Panc1 (cell line): ENCODE measurements around the gene KCNN3. TPM values are rescaled to one million over a fixed set of nuclear protein-coding genes. Genes with fewer than 3 reads are reported as not detected.
"Not testable (repeated sequence)": the region's sequence is repeated elsewhere in the genome, so short reads cannot be mapped to it uniquely, and the experiment has no call there.

Experiments
- ATAC-seq: fragments of 200-7000 bp; cut with Tn5 transposase; 2 replicates; pipeline ENCODE4 v1.9.1; 2020; ENCODE audit warnings: mild to moderate bottlenecking, moderate library complexity
- BruUV-seq: library from RNA; stranded (reverse); fragments of 400-500 nt; replicated peaks from 2 replicates; lab custom pipeline; 2021; lab: Mats Ljungman, UMichigan
- CTCF ChIA-PET: fragments of 300-600 bp; sonication (Branson Sonifier 250); formaldehyde crosslinking; loops from one replicate; lab custom pipeline; 2022; ENCODE audit warnings: antibody characterized with exemption; lab: Charles Lee
- POLR2A ChIA-PET: fragments of 300-600 bp; sonication (Branson Sonifier 250); formaldehyde crosslinking; loops from one replicate; lab custom pipeline; 2022; ENCODE audit warnings: antibody characterized with exemption; lab: Charles Lee
- DNase-seq: peaks from one replicate; pipeline ENCODE4 v3.0.0-alpha.2; 2010; ENCODE audit warnings: low read depth, low spot score
- H3K27ac ChIP-seq: 2 replicates; pipeline ENCODE4 v1.5.1; 2011; ENCODE audit warnings: mild to moderate bottlenecking, low read length, inconsistent platforms
- H3K27me3 ChIP-seq: fragments of 200-500 bp; sonication (Bioruptor generic); 2 replicates; pipeline ENCODE4 v1.6.0; 2014; ENCODE audit warnings: low read length, inconsistent platforms; ENCODE audit not compliant: control insufficient read depth, insufficient read depth
- H3K36me3 ChIP-seq: fragments of 200-500 bp; sonication (Bioruptor generic); 2 replicates; pipeline ENCODE4 v1.5.1; 2014; ENCODE audit warnings: inconsistent platforms, mild to moderate bottlenecking, low read length, moderate library complexity; ENCODE audit not compliant: control insufficient read depth, insufficient read depth
- H3K4me1 ChIP-seq: 2 replicates; pipeline ENCODE4 v1.5.1; 2011; ENCODE audit warnings: inconsistent platforms, mild to moderate bottlenecking, low read length, moderate library complexity; ENCODE audit not compliant: control insufficient read depth, insufficient read depth
- H3K4me3 ChIP-seq, 2 experiments: 2 replicates each; pipeline ENCODE4 v1.5.1; 2011 to 2012; ENCODE audit warnings: low read depth in 2 of 2, low read length in 2 of 2, mild to moderate bottlenecking in 2 of 2, inconsistent platforms in 1 of 2, moderate library complexity in 1 of 2
- H3K9me3 ChIP-seq: fragments of 200-500 bp; sonication (Bioruptor generic); 2 replicates; pipeline ENCODE4 v1.5.1; 2014; ENCODE audit warnings: low read depth, mild to moderate bottlenecking, inconsistent platforms, low read length, moderate library complexity; ENCODE audit not compliant: control insufficient read depth, insufficient read depth
- in situ Hi-C: cut with HindIII; loops from 2 replicates; pipeline ENCODE4 v1.10.0; 2016; ENCODE audit warnings: low sequenced_read_pairs, low pct_unique_long_range_greater_than_20kb
- intact Hi-C: fragments of 100-400 bp; cut with micrococcal nuclease; formaldehyde crosslinking; loops from one replicate; pipeline ENCODE4 v1.10.0; 2022; ENCODE audit not compliant: unreplicated experiment
- total RNA-seq: library from RNA; stranded (reverse); gene quantifications from one replicate; pipeline ENCODE4 v1.2.1, GENCODE V29; 2021; ENCODE audit not compliant: unreplicated experiment

Gene KCNN3
- total RNA-seq, 1 experiment from 2014 or later, result 0.05 TPM

- intact Hi-C loops, H3K9me3 ChIP-seq, ATAC-seq, H3K27ac ChIP-seq, BruUV-seq, H3K36me3 ChIP-seq, POLR2A ChIA-PET, H3K4me3 ChIP-seq, H3K4me1 ChIP-seq, H3K27me3 ChIP-seq, in situ Hi-C loops, DNase-seq: not testable (repeated sequence)
- CTCF ChIA-PET, result interaction anchor here (0.6 kb wide), 1 partner anchor 12 kb away, joined by 5 read pairs; no protein-coding TSS in a partner anchor
Observed at GRCh38 chr1:154674456-154674855, 195.6 kb downstream of the KCNN3 start.

GRCh38 chr1:154672245-154672644 is 197.8 kb downstream of the KCNN3 start:
- H3K27ac ChIP-seq, H3K4me1 ChIP-seq, POLR2A ChIA-PET, DNase-seq, H3K4me3 ChIP-seq, intact Hi-C loops, H3K36me3 ChIP-seq, BruUV-seq, ATAC-seq, H3K9me3 ChIP-seq, CTCF ChIA-PET, H3K27me3 ChIP-seq, in situ Hi-C loops: not testable (repeated sequence)

GRCh38 chr1:154671412-154671811 is 198.7 kb downstream of the KCNN3 start:
- BruUV-seq, H3K27me3 ChIP-seq, DNase-seq, ATAC-seq, CTCF ChIA-PET, H3K9me3 ChIP-seq, intact Hi-C loops, H3K4me3 ChIP-seq, H3K36me3 ChIP-seq, in situ Hi-C loops, H3K27ac ChIP-seq, POLR2A ChIA-PET, H3K4me1 ChIP-seq: not testable (repeated sequence)

GRCh38 chr1:154670310-154671270 is 199.5 kb downstream of the KCNN3 start:
- H3K36me3 ChIP-seq, H3K27me3 ChIP-seq, intact Hi-C loops, BruUV-seq, POLR2A ChIA-PET, DNase-seq, H3K4me3 ChIP-seq, H3K4me1 ChIP-seq, H3K9me3 ChIP-seq, H3K27ac ChIP-seq, in situ Hi-C loops: not testable (repeated sequence)
- ATAC-seq, result peak; percentile 52
- CTCF ChIA-PET, result interaction anchor here (0.8 to 1.7 kb wide), 5 partner anchors 110 to 208 kb away, joined by 3 to 14 read pairs (median 4); partner anchors contain the start of gene KCNN3
